ENCODE results near the gene R3HDM2. TPM values are rescaled to one million over a fixed set of nuclear protein-coding genes. Genes with fewer than 3 reads are reported as not detected.
A peak's percentile ranks its signal among the peaks of the same experiment; 100 is the strongest.

R3HDM2 gene
- total and polyA plus RNA-seq, 7 experiments from 2014 or later = 13.7 to 145 (median 111) TPM

- intact Hi-C loops (cut with micrococcal nuclease) = no loop called here
- ATAC-seq = no peak
- H3K27ac ChIP-seq (ENCODE audit: low read depth, low read length) = peak overlapping the region; percentile 94
Observed at GRCh38 chr12:57473886-57474285, 43.0 kb upstream of the R3HDM2 start.

GRCh38 chr12:57473392-57473791 lies 42.5 kb upstream of the R3HDM2 start:
- H3K27me3 Mint-ChIP-seq = no peaks in the 10 kb centered on the region
- H3K4me1 Mint-ChIP-seq = peaks cover 38 to 65% (median 50%) of the 10 kb centered on the region in 7 donors
- peaks cover 7 to 42% (median 36%) of the 10 kb centered on the region in 5 donors for H3K36me3 Mint-ChIP-seq
- H3K4me3 ChIP-seq (ENCODE audit: low read length) = no peak overlapping the region
- no peak for DNase-seq
- ChIA-PET CTCF (interaction anchor here (9.6 kb wide), 1 partner anchor 13 kb away, joined by 101 read pairs; the partner anchor contains the start of gene GLI1), POLR2A (interaction anchor here (0.9 to 2.0 kb wide), 3 partner anchors 8 to 50 kb away, joined by 3 to 15 read pairs (median 3); partner anchors contain the start of gene DDIT3)
- intact Hi-C loops (cut with micrococcal nuclease) = no loop called here
- H3K36me3 ChIP-seq (ENCODE audit: control insufficient read depth in 2 of 3, insufficient read depth in 3 of 3, low read length in 3 of 3) = peaks cover 23 to 70% (median 41%) of the 10 kb centered on the region in 3 experiments
- H3K4me3 Mint-ChIP-seq = peak overlapping the region in 9 of 10 donors; percentile 65 to 90 (median 78)
- H3K27ac Mint-ChIP-seq = peak overlapping the region in 8 of 9 donors; percentile 80 to 93 (median 88)
- H3K9me3 ChIP-seq (ENCODE audit: control insufficient read depth in 2 of 3, low read length in 3 of 3) = no peaks in the 10 kb centered on the region
- no peak for ATAC-seq
- no peaks in the 10 kb centered on the region for H3K9me3 Mint-ChIP-seq
- H3K4me1 ChIP-seq (ENCODE audit: control insufficient read depth in 2 of 2, insufficient read depth in 2 of 2, low read length in 2 of 2) = peaks cover 31 to 47% of the 10 kb centered on the region in 2 donors
- H3K27ac ChIP-seq (ENCODE audit: low read depth, low read length) = peak overlapping the region; percentile 94
- no peaks in the 10 kb centered on the region for H3K27me3 ChIP-seq (ENCODE audit: control insufficient read depth in 2 of 2, insufficient read depth in 2 of 2, low read length in 2 of 2)

More at GRCh38 chr12:57473886-57474285, 43.0 kb upstream of the R3HDM2 start:
- H3K27me3 Mint-ChIP-seq = no peaks in the 10 kb centered on the region
- Histone ChIP-seq H3K36me3 (ENCODE audit: control insufficient read depth in 2 of 3, insufficient read depth in 3 of 3, low read length in 3 of 3) (peaks cover 23 to 67% (median 41%) of the 10 kb centered on the region in 3 experiments), H3K4me3 (ENCODE audit: low read length) (no peak overlapping the region), H3K27me3 (ENCODE audit: control insufficient read depth in 2 of 2, insufficient read depth in 2 of 2, low read length in 2 of 2) (no peaks in the 10 kb centered on the region), H3K4me1 (ENCODE audit: control insufficient read depth in 2 of 2, insufficient read depth in 2 of 2, low read length in 2 of 2) (peaks cover 36 to 52% of the 10 kb centered on the region in 2 donors), H3K9me3 (ENCODE audit: control insufficient read depth in 2 of 3, low read length in 3 of 3) (no peaks in the 10 kb centered on the region)
- peaks cover 6 to 41% (median 34%) of the 10 kb centered on the region in 5 donors for H3K36me3 Mint-ChIP-seq
- peaks cover 42 to 69% (median 55%) of the 10 kb centered on the region in 7 donors for H3K4me1 Mint-ChIP-seq
- peak overlapping the region; percentile 63 to 90 (median 78) for H3K4me3 Mint-ChIP-seq
- H3K9me3 Mint-ChIP-seq = no peaks in the 10 kb centered on the region
- ChIA-PET CTCF (interaction anchor here (9.6 kb wide), 1 partner anchor 13 kb away, joined by 101 read pairs; the partner anchor contains the start of gene GLI1), POLR2A (interaction anchor here (0.6 to 2.0 kb wide), 7 partner anchors 8 to 75 kb away, joined by 3 to 15 read pairs (median 4); partner anchors contain the start of gene DDIT3)
- peak overlapping the region; percentile 71 to 93 (median 90) for H3K27ac Mint-ChIP-seq
- DNase-seq = no peak

- H3K27ac Mint-ChIP-seq = peak overlapping the region in 8 of 9 donors; percentile 55 to 90 (median 73)
- Histone ChIP-seq H3K4me3 (ENCODE audit: low read length) (no peak overlapping the region), H3K27me3 (ENCODE audit: control insufficient read depth in 2 of 2, insufficient read depth in 2 of 2, low read length in 2 of 2) (no peaks in the 10 kb centered on the region), H3K4me1 (ENCODE audit: control insufficient read depth in 2 of 2, insufficient read depth in 2 of 2, low read length in 2 of 2) (peaks cover 27 to 42% of the 10 kb centered on the region in 2 donors), H3K36me3 (ENCODE audit: control insufficient read depth in 2 of 3, insufficient read depth in 3 of 3, low read length in 3 of 3) (peaks cover 23 to 79% (median 41%) of the 10 kb centered on the region in 3 experiments), H3K27ac (ENCODE audit: low read depth, low read length) (peak overlapping the region; percentile 36), H3K9me3 (ENCODE audit: control insufficient read depth in 2 of 3, low read length in 3 of 3) (no peaks in the 10 kb centered on the region)
- no peaks in the 10 kb centered on the region for H3K27me3 Mint-ChIP-seq
- POLR2A ChIA-PET = interaction anchor here (1.5 to 2.3 kb wide), 2 partner anchors 10 to 17 kb away, joined by 3 to 6 read pairs; partner anchors contain the start of gene INHBE
- H3K4me3 Mint-ChIP-seq = peak overlapping the region in 4 of 10 donors; percentile 1 to 41 (median 19)
- peaks cover 17 to 48% (median 46%) of the 10 kb centered on the region in 5 donors for H3K36me3 Mint-ChIP-seq
- no peaks in the 10 kb centered on the region for H3K9me3 Mint-ChIP-seq
- ATAC-seq (no peak), DNase-seq (no peak)
- intact Hi-C loops (cut with micrococcal nuclease) = no loop called here
- CTCF ChIA-PET = interaction anchor here (0.9 kb wide), 1 partner anchor 11 kb away, joined by 3 read pairs; no protein-coding TSS in a partner anchor
- H3K4me1 Mint-ChIP-seq = peaks cover 41 to 62% (median 48%) of the 10 kb centered on the region in 7 donors
Observed at GRCh38 chr12:57472391-57472790, 41.5 kb upstream of the R3HDM2 start.

- Mint-ChIP-seq H3K9me3 (no peaks in the 10 kb centered on the region), H3K4me1 (peaks cover 39 to 58% (median 51%) of the 10 kb centered on the region in 7 donors), H3K4me3 (no peak overlapping the region), H3K27ac (peak overlapping the region in 6 of 9 donors; percentile 65 to 85 (median 73)), H3K27me3 (no peaks in the 10 kb centered on the region), H3K36me3 (peaks cover 17 to 54% (median 38%) of the 10 kb centered on the region in 5 donors)
- H3K27me3 ChIP-seq (ENCODE audit: control insufficient read depth in 2 of 2, insufficient read depth in 2 of 2, low read length in 2 of 2) = no peaks in the 10 kb centered on the region
- CTCF ChIA-PET = interaction anchor here (0.5 to 0.9 kb wide), 4 partner anchors 11 to 152 kb away, joined by 3 read pairs; no protein-coding TSS in a partner anchor
- H3K4me3 ChIP-seq (ENCODE audit: low read length) = no peak overlapping the region
- peak overlapping the region; percentile 36 for H3K27ac ChIP-seq (ENCODE audit: low read depth, low read length)
- POLR2A ChIA-PET = interaction anchor here (0.6 to 2.3 kb wide), 6 partner anchors 9 to 73 kb away, joined by 3 to 6 read pairs (median 3); partner anchors contain the start of genes DDIT3 and INHBE
- intact Hi-C loops (cut with micrococcal nuclease) = no loop called here
- no peaks in the 10 kb centered on the region for H3K9me3 ChIP-seq (ENCODE audit: control insufficient read depth in 2 of 3, low read length in 3 of 3)
- H3K4me1 ChIP-seq (ENCODE audit: control insufficient read depth in 2 of 2, insufficient read depth in 2 of 2, low read length in 2 of 2) = peaks cover 27 to 42% of the 10 kb centered on the region in 2 donors
- H3K36me3 ChIP-seq (ENCODE audit: control insufficient read depth in 2 of 3, insufficient read depth in 3 of 3, low read length in 3 of 3) = peaks cover 23 to 84% (median 41%) of the 10 kb centered on the region in 3 experiments
- DNase-seq (no peak), ATAC-seq (no peak)
Observed at GRCh38 chr12:57471661-57472060, 40.8 kb upstream of the R3HDM2 start.

GRCh38 chr12:57470970-57471656 lies 40.3 kb upstream of the R3HDM2 start:
- no peak for DNase-seq
- Histone ChIP-seq H3K4me1 (ENCODE audit: control insufficient read depth in 2 of 2, insufficient read depth in 2 of 2, low read length in 2 of 2) (peaks cover 27 to 42% of the 10 kb centered on the region in 2 donors), H3K27ac (ENCODE audit: low read depth, low read length) (no peak overlapping the region), H3K4me3 (ENCODE audit: low read length) (no peak overlapping the region), H3K9me3 (ENCODE audit: control insufficient read depth in 2 of 3, low read length in 3 of 3) (no peaks in the 10 kb centered on the region), H3K27me3 (ENCODE audit: control insufficient read depth in 2 of 2, insufficient read depth in 2 of 2, low read length in 2 of 2) (no peaks in the 10 kb centered on the region), H3K36me3 (ENCODE audit: control insufficient read depth in 2 of 3, insufficient read depth in 3 of 3, low read length in 3 of 3) (peaks cover 23 to 84% (median 41%) of the 10 kb centered on the region in 3 experiments)
- H3K4me1 Mint-ChIP-seq = peaks cover 33 to 53% (median 48%) of the 10 kb centered on the region in 7 donors
- CTCF ChIA-PET = interaction anchor here (0.5 to 0.9 kb wide), 3 partner anchors 12 to 152 kb away, joined by 3 read pairs; no protein-coding TSS in a partner anchor
- no peaks in the 10 kb centered on the region for H3K27me3 Mint-ChIP-seq
- intact Hi-C loops (cut with micrococcal nuclease) = no loop called here
- POLR2A ChIA-PET = interaction anchor here (0.6 to 2.3 kb wide), 7 partner anchors 9 to 282 kb away, joined by 3 to 6 read pairs (median 3); partner anchors contain the start of genes DDIT3 and INHBE
- H3K9me3 Mint-ChIP-seq = no peaks in the 10 kb centered on the region
- peak overlapping the region in 5 of 9 donors; percentile 21 to 73 (median 72) for H3K27ac Mint-ChIP-seq
- peak overlapping the region in 1 of 10 donors; percentile 53 for H3K4me3 Mint-ChIP-seq
- H3K36me3 Mint-ChIP-seq = peaks cover 17 to 54% (median 38%) of the 10 kb centered on the region in 5 donors
- ATAC-seq = peak; percentile 3

GRCh38 chr12:57470286-57470969 lies 39.6 kb upstream of the R3HDM2 start:
- H3K4me3 Mint-ChIP-seq = no peak overlapping the region
- H3K27ac Mint-ChIP-seq = peak overlapping the region in 2 of 9 donors; percentile 21 to 65
- Histone ChIP-seq H3K36me3 (ENCODE audit: control insufficient read depth in 2 of 3, insufficient read depth in 3 of 3, low read length in 3 of 3) (peaks cover 23 to 81% (median 41%) of the 10 kb centered on the region in 3 experiments), H3K27ac (ENCODE audit: low read depth, low read length) (no peak overlapping the region), H3K9me3 (ENCODE audit: control insufficient read depth in 2 of 3, low read length in 3 of 3) (no peaks in the 10 kb centered on the region), H3K27me3 (ENCODE audit: control insufficient read depth in 2 of 2, insufficient read depth in 2 of 2, low read length in 2 of 2) (no peaks in the 10 kb centered on the region), H3K4me1 (ENCODE audit: control insufficient read depth in 2 of 2, insufficient read depth in 2 of 2, low read length in 2 of 2) (peaks cover 21 to 37% of the 10 kb centered on the region in 2 donors), H3K4me3 (ENCODE audit: low read length) (no peak overlapping the region)
- POLR2A ChIA-PET = interaction anchor here (0.7 to 2.3 kb wide), 3 partner anchors 8 to 283 kb away, joined by 3 to 8 read pairs (median 6); no protein-coding TSS in a partner anchor
- H3K4me1 Mint-ChIP-seq = peaks cover 36 to 53% (median 48%) of the 10 kb centered on the region in 7 donors
- no peaks in the 10 kb centered on the region for H3K9me3 Mint-ChIP-seq
- ATAC-seq (no peak), DNase-seq (no peak)
- H3K36me3 Mint-ChIP-seq = peaks cover 17 to 54% (median 38%) of the 10 kb centered on the region in 5 donors
- CTCF ChIA-PET = interaction anchor here (0.9 kb wide), 1 partner anchor 151 kb away, joined by 3 read pairs; no protein-coding TSS in a partner anchor
- intact Hi-C loops (cut with micrococcal nuclease) = no loop called here
- no peaks in the 10 kb centered on the region for H3K27me3 Mint-ChIP-seq

Measured in naive thymus-derived CD4-positive, alpha-beta T cell (primary cell).